HCT116 (cell line): ENCODE measurements around the gene NFIA. TPM values are rescaled to one million over a fixed set of nuclear protein-coding genes. Genes with fewer than 3 reads are reported as not detected.

Experiments used
- ATAC-seq: fragments of 200-7000 bp; cut with Tn5 transposase; 2 replicates; pipeline ENCODE4 v1.9.1; 2020; ENCODE audit warnings: mild to moderate bottlenecking, moderate library complexity
- BruUV-seq: library from RNA; stranded (reverse); fragments of 400-500 nt; replicated peaks from 2 replicates; lab custom pipeline; 2021; lab: Mats Ljungman, UMichigan
- CTCF ChIA-PET: fragments of 300-600 bp; sonication (Branson Sonifier 250); formaldehyde crosslinking; loops from one replicate; lab custom pipeline; 2021; ENCODE audit warnings: antibody characterized with exemption; lab: Charles Lee
- POLR2A ChIA-PET: fragments of 300-600, 350-600 bp; sonication (Branson Sonifier 250); formaldehyde crosslinking; loops from one replicate; lab custom pipeline; 2021; ENCODE audit warnings: antibody characterized with exemption; lab: Charles Lee
- RAD21 ChIA-PET, 2 experiments: fragments of 300-600 bp; sonication (Branson Sonifier 250); formaldehyde crosslinking; loops; one replicate each; lab custom pipeline; 2023; ENCODE audit warnings: low total read pairs in 2 of 2; ENCODE audit not compliant: uncharacterized antibody in 2 of 2, unreplicated experiment in 2 of 2, low non-redundant PET in 1 of 2; lab: Charles Lee
- DNase-seq: peaks from one replicate; pipeline ENCODE4 v3.0.0-alpha.2; 2010; ENCODE audit warnings: low read depth, low spot score
- H2AFZ ChIP-seq: fragments of 200-600 bp; shearing (Covaris generic), sonication (generic); 2 replicates; pipeline ENCODE4 v1.6.1; 2017; ENCODE audit warnings: low read depth, mixed run types, mixed read lengths, antibody characterized with exemption, low read length; ENCODE audit not compliant: poor library complexity, severe bottlenecking
- H3K27ac ChIP-seq: 2 replicates; pipeline ENCODE4 v1.5.1; 2012; ENCODE audit warnings: low read depth, low read length
- H3K27me3 ChIP-seq: fragments of 200-600 bp; sonication (generic); 2 replicates; pipeline ENCODE4 v1.6.1; 2016; ENCODE audit warnings: mixed run types, low read length, mixed read lengths; ENCODE audit not compliant: insufficient read depth
- H3K36me3 ChIP-seq, 2 experiments: fragments of 200-500 bp in 1 of 2; fragments of 200-600 bp in 1 of 2; sonication (Bioruptor generic) in 1 of 2; sonication (generic) in 1 of 2; 2 replicates each; pipeline versions ENCODE4 v1.5.1 to v1.6.1; 2014 to 2016; ENCODE audit warnings: low read length in 2 of 2, inconsistent platforms in 1 of 2, mixed read lengths in 1 of 2, mixed run types in 1 of 2; ENCODE audit not compliant: insufficient read depth in 2 of 2, control insufficient read depth in 1 of 2
- H3K4me1 ChIP-seq, 2 experiments: fragments of 200-600 bp in 1 of 2; sonication (generic) in 1 of 2; 2 replicates each; pipeline versions ENCODE4 v1.5.1 to v1.6.1; 2012 to 2017; ENCODE audit warnings: low read length in 2 of 2, inconsistent platforms in 1 of 2, mild to moderate bottlenecking in 1 of 2, mixed read lengths in 1 of 2, mixed run types in 1 of 2, moderate library complexity in 1 of 2; ENCODE audit not compliant: insufficient read depth in 2 of 2, control insufficient read depth in 1 of 2
- H3K4me2 ChIP-seq: fragments of 200-600 bp; sonication (generic); 2 replicates; pipeline ENCODE4 v1.6.1; 2017; ENCODE audit warnings: mixed run types, low read length, mixed read lengths
- H3K4me3 ChIP-seq, 2 experiments: fragments of 200-600 bp in 1 of 2; sonication (generic) in 1 of 2; replicated peaks in 1 of 2; 2 replicates each; pipeline ENCODE4 v1.5.1; 2011 to 2016; ENCODE audit warnings: low read length in 2 of 2, control low read depth in 1 of 2, low read depth in 1 of 2, mild to moderate bottlenecking in 1 of 2, mixed read lengths in 1 of 2, mixed run types in 1 of 2
- H3K79me2 ChIP-seq: fragments of 200-600 bp; sonication (generic); 2 replicates; pipeline ENCODE4 v1.6.1; 2017; ENCODE audit warnings: mild to moderate bottlenecking, mixed run types, low read length, moderate library complexity, mixed read lengths; ENCODE audit not compliant: insufficient read depth
- H3K9ac ChIP-seq: fragments of 200-600 bp; sonication (generic); 2 replicates; pipeline ENCODE4 v1.6.1; 2016; ENCODE audit warnings: low read length, mixed read lengths
- H3K9me2 ChIP-seq: fragments of 200-600 bp; sonication (generic), shearing (Covaris generic); 2 replicates; pipeline ENCODE4 v1.6.1; 2017; ENCODE audit warnings: mixed run types, mild to moderate bottlenecking, moderate library complexity; ENCODE audit not compliant: insufficient read depth
- H3K9me3 ChIP-seq, 2 experiments: fragments of 200-500 bp in 1 of 2; fragments of 200-600 bp in 1 of 2; sonication (Bioruptor generic) in 1 of 2; sonication (generic) in 1 of 2; 2 replicates each; pipeline ENCODE4 v1.6.1; 2014 to 2017; ENCODE audit warnings: low read length in 2 of 2, mixed read lengths in 2 of 2, inconsistent platforms in 1 of 2, low read depth in 1 of 2, mild to moderate bottlenecking in 1 of 2, mixed run types in 1 of 2, moderate library complexity in 1 of 2; ENCODE audit not compliant: control insufficient read depth in 1 of 2, insufficient read depth in 1 of 2
- H4K20me1 ChIP-seq: fragments of 200-600 bp; sonication (generic), shearing (Covaris generic); 2 replicates; pipeline ENCODE4 v1.6.1; 2017; ENCODE audit warnings: mixed run types, mild to moderate bottlenecking, moderate library complexity; ENCODE audit not compliant: insufficient read depth
- CTCF ChIP-seq, 3 experiments: fragments of 200-600 bp in 1 of 3; sonication (generic) in 1 of 3; IDR thresholded peaks in 2 of 3; conservative IDR thresholded peaks in 1 of 3; 2 replicates each; pipeline ENCODE4 v1.5.1; 2012 to 2017; ENCODE audit warnings: low read depth in 2 of 3, low read length in 2 of 3, antibody characterized with exemption in 1 of 3, borderline replicate concordance in 1 of 3, control low read depth in 1 of 3, mild to moderate bottlenecking in 1 of 3, mixed read lengths in 1 of 3, mixed run types in 1 of 3, moderate library complexity in 1 of 3; ENCODE audit not compliant: insufficient read depth in 1 of 3
- EZH2phosphoT487 ChIP-seq: fragments of 200-600 bp; IDR thresholded peaks from 2 replicates; pipeline ENCODE4 v1.6.1; 2018; ENCODE audit warnings: antibody characterized with exemption, borderline replicate concordance
- JUND ChIP-seq: IDR thresholded peaks from 2 replicates; pipeline ENCODE4 v1.6.1; 2012
- RAD21 ChIP-seq: IDR thresholded peaks from 2 replicates; pipeline ENCODE4 v1.6.1; 2012; ENCODE audit warnings: low read depth, mild to moderate bottlenecking
- SIN3A ChIP-seq: IDR thresholded peaks from 2 replicates; pipeline ENCODE4 v1.6.1; 2012; ENCODE audit warnings: low read depth
- SP1 ChIP-seq: IDR thresholded peaks from 2 replicates; pipeline ENCODE4 v1.6.1; 2012; ENCODE audit warnings: low read depth
- ZBTB33 ChIP-seq: IDR thresholded peaks from 2 replicates; pipeline ENCODE4 v1.6.1; 2011; ENCODE audit warnings: mild to moderate bottlenecking, low read length, moderate library complexity; ENCODE audit not compliant: insufficient replicate concordance; ENCODE audit errors: extremely low read depth
- ZNF274 ChIP-seq: fragments of 200-500 bp; sonication (Bioruptor generic); IDR thresholded peaks from 2 replicates; pipeline ENCODE4 v1.6.1; 2014; ENCODE audit warnings: mild to moderate bottlenecking, low read depth, low read length, inconsistent platforms
- intact Hi-C: fragments of 100-400 bp; cut with micrococcal nuclease; formaldehyde crosslinking; loops from 2 replicates; pipeline ENCODE4 v1.10.0; 2022
- total RNA-seq: library from RNA; stranded (reverse); gene quantifications from one replicate; pipeline ENCODE4 v1.2.1, GENCODE V29; 2021; ENCODE audit not compliant: unreplicated experiment

NFIA gene
- total RNA-seq, 1 experiment from 2014 or later: 17.2 TPM

DNA sequence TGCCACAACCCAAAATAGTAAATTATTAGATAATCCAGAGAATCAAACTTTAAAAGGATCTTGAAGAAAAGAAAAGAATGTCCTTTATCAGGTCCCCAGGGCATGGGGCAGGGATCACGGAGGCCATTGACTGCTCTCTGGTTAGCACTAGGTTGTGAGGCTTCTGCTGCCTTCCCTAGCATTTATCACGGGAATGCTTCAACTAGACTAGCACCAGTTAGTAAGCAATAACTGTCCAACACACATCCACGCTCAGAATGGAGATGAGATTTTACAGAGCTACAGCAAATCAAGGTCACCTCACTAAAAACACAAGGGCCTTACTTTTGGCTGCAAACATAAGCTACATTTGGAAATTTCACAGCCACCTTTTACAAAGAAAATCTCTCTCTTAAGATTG, 304.0 kb downstream of the NFIA start:
- H3K27ac ChIP-seq: no peak overlapping the region
- peaks cover 0 to 6% of the 10 kb centered on the region in 2 experiments; a peak in 1 of 4 replicates for H3K9me3 ChIP-seq
- ChIA-PET CTCF (no interaction called here), POLR2A (no interaction called here), RAD21 (no interaction called here)
- no peak overlapping the region for H3K4me2 ChIP-seq
- DNase-seq (no peak), ATAC-seq (no peak)
- no peak overlapping the region for H3K9ac ChIP-seq
- no peaks in the 10 kb centered on the region for H3K79me2 ChIP-seq
- H3K4me1 ChIP-seq: no peaks in the 10 kb centered on the region
- intact Hi-C loops: no loop called here
- H3K36me3 ChIP-seq: no peaks in the 10 kb centered on the region
- H4K20me1 ChIP-seq: no peaks in the 10 kb centered on the region
- H2AFZ ChIP-seq: no peak overlapping the region
- no TSS peak for BruUV-seq
- H3K27me3 ChIP-seq: no peaks in the 10 kb centered on the region
- TF ChIP-seq SP1 (no peak), RAD21 (no peak), JUND (no peak), EZH2phosphoT487 (no peak), ZBTB33 (no peak), CTCF (IDR thresholded peaks at IDR 0.05 in 2 of 3, conservative IDR thresholded peaks at IDR 0.05 in 1 of 3; ENCODE audit: borderline replicate concordance in 1 of 3, insufficient read depth in 1 of 3, low read depth in 2 of 3, low read length in 2 of 3) (no peak), SIN3A (no peak), ZNF274 (no peak)
- H3K4me3 ChIP-seq: no peak overlapping the region
- no peaks in the 10 kb centered on the region for H3K9me2 ChIP-seq
